ENCODE data around the gene TRAF3IP3. TPM values are rescaled to one million over a fixed set of nuclear protein-coding genes. Genes with fewer than 3 reads are reported as not detected.

Gene TRAF3IP3
- total and polyA plus RNA-seq, 2 of the 13 experiments (the other 11 are each of a cell fraction or from before 2014, with no cell fraction given), result not detected

GRCh38 chr1:209733409-209734192 is 22.3 kb upstream of the TRAF3IP3 start:
- no peak for ATAC-seq
- no peak for DNase-seq (ENCODE audit: low spot score)
- no peaks in the 10 kb centered on the region for H3K36me3 ChIP-seq (replicated peaks in 1 of 2; ENCODE audit: control insufficient read depth in 1 of 2, insufficient read depth in 2 of 2, low read length in 2 of 2)
- no peaks in the 10 kb centered on the region for H3K4me1 ChIP-seq (ENCODE audit: insufficient read depth, low read length)
- ChIA-PET POLR2A (no interaction called here), CTCF (ENCODE audit: low intra/inter-chr PET ratio, low total read pairs) (no interaction called here)
- intact Hi-C loops (cut with micrococcal nuclease; ENCODE audit: unreplicated experiment), result no loop called here
- no peak for TF ChIP-seq ZXDC (CRISPR knock-in tag; IDR thresholded peaks at IDR 0.05)
- peak; percentile 12; the same call in 1 of the 2 replicates for TF ChIP-seq CEBPB (IDR thresholded peaks at IDR 0.05; ENCODE audit: borderline replicate concordance, low read depth, low read length)
- WGBS (ENCODE audit: low lambda C conversion rate), result 11% methylated on average over 3 of the region's 3 CpGs
- H3K4me2 ChIP-seq (ENCODE audit: low read depth, low read length), result no peak overlapping the region
- no TSS peak for BruUV-seq (replicated peaks)
- H3K79me2 ChIP-seq (ENCODE audit: insufficient read depth, low read length), result no peaks in the 10 kb centered on the region
- H3K9me3 ChIP-seq (ENCODE audit: low read length), result no peaks in the 10 kb centered on the region
- H2AFZ ChIP-seq (ENCODE audit: low read length), result no peak overlapping the region
- no peak overlapping the region for H3K4me3 ChIP-seq (replicated peaks in 1 of 3; ENCODE audit: insufficient read depth in 1 of 3, low read depth in 2 of 3, low read length in 3 of 3)
- H4K20me1 ChIP-seq (ENCODE audit: insufficient read depth, low read length), result no peaks in the 10 kb centered on the region
- in situ Hi-C loops (cut with HindIII; ENCODE audit: extremely low pct_ligation_motif_present, low pct_unique_long_range_greater_than_20kb), result no loop called here
- no peak overlapping the region for H3K27ac ChIP-seq (ENCODE audit: extremely low read length, insufficient read depth, low read length)
- H3K27me3 ChIP-seq (ENCODE audit: control insufficient read depth in 1 of 2, insufficient read depth in 2 of 2, low read length in 2 of 2), result no peaks in the 10 kb centered on the region; a peak in 1 of 5 replicates
- H3K9ac ChIP-seq (ENCODE audit: insufficient read depth, low read depth, low read length), result no peak overlapping the region
- no peak for FAIRE-seq

- no peaks in the 10 kb centered on the region for H3K4me1 ChIP-seq (ENCODE audit: insufficient read depth, low read length)
- POLR2A ChIA-PET, result no interaction called here
- no peak overlapping the region for H3K27ac ChIP-seq (ENCODE audit: extremely low read length, insufficient read depth, low read length)
- H3K79me2 ChIP-seq (ENCODE audit: insufficient read depth, low read length), result no peaks in the 10 kb centered on the region
- DNase-seq (ENCODE audit: low spot score) (no peak), FAIRE-seq (no peak), ATAC-seq (no peak)
- 0% methylated on average over 3 of the region's 3 CpGs for WGBS (ENCODE audit: low lambda C conversion rate)
- CTCF ChIA-PET (ENCODE audit: low intra/inter-chr PET ratio, low total read pairs), result no interaction called here
- no peaks in the 10 kb centered on the region for H4K20me1 ChIP-seq (ENCODE audit: insufficient read depth, low read length)
- intact Hi-C loops (cut with micrococcal nuclease; ENCODE audit: unreplicated experiment), result no loop called here
- no peak overlapping the region for H3K9ac ChIP-seq (ENCODE audit: insufficient read depth, low read depth, low read length)
- no peaks in the 10 kb centered on the region for H3K9me3 ChIP-seq (ENCODE audit: low read length)
- no TSS peak for BruUV-seq (replicated peaks)
- no peak overlapping the region for H3K4me2 ChIP-seq (ENCODE audit: low read depth, low read length)
- no peaks in the 10 kb centered on the region; a peak in 2 of 5 replicates for H3K27me3 ChIP-seq (ENCODE audit: control insufficient read depth in 1 of 2, insufficient read depth in 2 of 2, low read length in 2 of 2)
- no peaks in the 10 kb centered on the region for H3K36me3 ChIP-seq (replicated peaks in 1 of 2; ENCODE audit: control insufficient read depth in 1 of 2, insufficient read depth in 2 of 2, low read length in 2 of 2)
- in situ Hi-C loops (cut with HindIII; ENCODE audit: extremely low pct_ligation_motif_present, low pct_unique_long_range_greater_than_20kb), result no loop called here
- no peak overlapping the region for H2AFZ ChIP-seq (ENCODE audit: low read length)
- no peak overlapping the region for H3K4me3 ChIP-seq (replicated peaks in 1 of 3; ENCODE audit: insufficient read depth in 1 of 3, low read depth in 2 of 3, low read length in 3 of 3)
- TF ChIP-seq ZNF382 (CRISPR knock-in tag; IDR thresholded peaks at IDR 0.05; ENCODE audit: borderline replicate concordance) (no peak), EP300 (IDR thresholded peaks at IDR 0.05; ENCODE audit: low read depth in 2 of 2, low read length in 2 of 2) (no peak), EP300 (CRISPR knock-in tag; IDR thresholded peaks at IDR 0.05; ENCODE audit: borderline replicate concordance) (no peak), ZBTB43 (CRISPR knock-in tag; conservative IDR thresholded peaks at IDR 0.05) (no peak), RELA (CRISPR knock-in tag; IDR thresholded peaks at IDR 0.05) (no peak), HNF1B (CRISPR knock-in tag; IDR thresholded peaks at IDR 0.05) (no peak), RCOR2 (CRISPR knock-in tag; IDR thresholded peaks at IDR 0.05) (no peak), NCOA1 (CRISPR knock-in tag; IDR thresholded peaks at IDR 0.05) (no peak), ZFP37 (CRISPR knock-in tag; IDR thresholded peaks at IDR 0.05; ENCODE audit: borderline replicate concordance) (no peak), ZFP36L2 (CRISPR knock-in tag; IDR thresholded peaks at IDR 0.05) (no peak)
Measured at GRCh38 chr1:209736490-209737117, 19.2 kb upstream of the TRAF3IP3 start.

Data from HepG2 (cell line).